Glutamatergic neuron (in vitro differentiated cells): ENCODE measurements around the gene FNIP2. TPM values are rescaled to one million over a fixed set of nuclear protein-coding genes. Genes with fewer than 3 reads are reported as not detected.

Experiments used
- DNase-seq: peaks from one replicate; pipeline ENCODE4 v3.0.0; 2022
- H3K27ac Mint-ChIP-seq: one replicate; pipeline ENCODE4 v1.8.0; 2020; ENCODE audit warnings: mild to moderate bottlenecking, mixed read lengths, inconsistent platforms; ENCODE audit not compliant: unreplicated experiment
- H3K27me3 Mint-ChIP-seq: one replicate; pipeline ENCODE4 v1.8.0; 2020; ENCODE audit warnings: mild to moderate bottlenecking, moderate library complexity, mixed read lengths, inconsistent platforms; ENCODE audit not compliant: unreplicated experiment
- H3K36me3 Mint-ChIP-seq: one replicate; pipeline ENCODE4 v1.8.0; 2020; ENCODE audit warnings: mild to moderate bottlenecking, mixed read lengths, inconsistent platforms; ENCODE audit not compliant: unreplicated experiment
- H3K4me1 Mint-ChIP-seq: one replicate; pipeline ENCODE4 v1.8.0; 2020; ENCODE audit warnings: mild to moderate bottlenecking, low read depth, mixed read lengths, inconsistent platforms; ENCODE audit not compliant: unreplicated experiment
- H3K4me3 Mint-ChIP-seq: one replicate; pipeline ENCODE4 v1.8.0; 2020; ENCODE audit warnings: mild to moderate bottlenecking, mixed read lengths, inconsistent platforms; ENCODE audit not compliant: unreplicated experiment
- H3K9me3 Mint-ChIP-seq: one replicate; pipeline ENCODE4 v1.8.0; 2020; ENCODE audit warnings: mild to moderate bottlenecking, moderate library complexity, mixed read lengths, inconsistent platforms; ENCODE audit not compliant: unreplicated experiment
- total RNA-seq: library from RNA; stranded (reverse); fragmentation: NEBNext Ultra II Directional; extraction: Animal tissue kit (Norgen Biotek cat#: 25700); gene quantifications from one replicate; pipeline ENCODE4 v1.2.1, GENCODE V29; 2021; ENCODE audit not compliant: unreplicated experiment
- TF ChIP-seq, protein P1 (sequence below): fragments of 200-600 bp; sonication (generic); IDR thresholded peaks from one replicate; pipeline ENCODE4 v1.5.0; 2021; ENCODE audit not compliant: partially characterized antibody, unreplicated experiment

The FNIP2 gene
- total RNA-seq, 1 donor from 2014 or later = 53.2 TPM

DNA sequence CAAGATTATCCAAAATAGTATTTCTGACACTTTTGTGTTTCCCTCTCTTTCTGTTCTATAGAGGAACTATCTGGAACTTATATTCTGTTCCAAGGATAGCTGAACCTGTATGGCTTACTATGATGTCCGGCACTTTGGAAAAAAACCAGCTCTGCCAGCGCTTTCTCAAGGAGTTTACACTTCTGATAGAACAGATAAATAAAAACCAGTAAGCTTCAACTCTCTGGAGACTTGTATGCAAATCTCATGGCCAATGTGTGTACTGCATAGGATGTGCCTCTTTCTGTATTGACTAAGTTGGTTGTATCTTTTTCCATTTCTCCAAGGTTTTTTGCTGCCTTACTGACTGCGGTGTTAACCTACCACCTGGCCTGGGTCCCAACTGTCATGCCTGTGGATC is 92.5 kb downstream of the FNIP2 start:
- Mint-ChIP-seq H3K9me3 (no peaks in the 10 kb centered on the region), H3K27me3 (peaks cover 3% of the 10 kb centered on the region), H3K4me3 (no peak overlapping the region), H3K4me1 (peaks cover 6% of the 10 kb centered on the region), H3K27ac (no peak overlapping the region), H3K36me3 (peaks cover 4% of the 10 kb centered on the region)
- DNase-seq = no peak
- TF ChIP-seq, protein P1, sequence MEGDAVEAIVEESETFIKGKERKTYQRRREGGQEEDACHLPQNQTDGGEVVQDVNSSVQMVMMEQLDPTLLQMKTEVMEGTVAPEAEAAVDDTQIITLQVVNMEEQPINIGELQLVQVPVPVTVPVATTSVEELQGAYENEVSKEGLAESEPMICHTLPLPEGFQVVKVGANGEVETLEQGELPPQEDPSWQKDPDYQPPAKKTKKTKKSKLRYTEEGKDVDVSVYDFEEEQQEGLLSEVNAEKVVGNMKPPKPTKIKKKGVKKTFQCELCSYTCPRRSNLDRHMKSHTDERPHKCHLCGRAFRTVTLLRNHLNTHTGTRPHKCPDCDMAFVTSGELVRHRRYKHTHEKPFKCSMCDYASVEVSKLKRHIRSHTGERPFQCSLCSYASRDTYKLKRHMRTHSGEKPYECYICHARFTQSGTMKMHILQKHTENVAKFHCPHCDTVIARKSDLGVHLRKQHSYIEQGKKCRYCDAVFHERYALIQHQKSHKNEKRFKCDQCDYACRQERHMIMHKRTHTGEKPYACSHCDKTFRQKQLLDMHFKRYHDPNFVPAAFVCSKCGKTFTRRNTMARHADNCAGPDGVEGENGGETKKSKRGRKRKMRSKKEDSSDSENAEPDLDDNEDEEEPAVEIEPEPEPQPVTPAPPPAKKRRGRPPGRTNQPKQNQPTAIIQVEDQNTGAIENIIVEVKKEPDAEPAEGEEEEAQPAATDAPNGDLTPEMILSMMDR = no peak

DNA sequence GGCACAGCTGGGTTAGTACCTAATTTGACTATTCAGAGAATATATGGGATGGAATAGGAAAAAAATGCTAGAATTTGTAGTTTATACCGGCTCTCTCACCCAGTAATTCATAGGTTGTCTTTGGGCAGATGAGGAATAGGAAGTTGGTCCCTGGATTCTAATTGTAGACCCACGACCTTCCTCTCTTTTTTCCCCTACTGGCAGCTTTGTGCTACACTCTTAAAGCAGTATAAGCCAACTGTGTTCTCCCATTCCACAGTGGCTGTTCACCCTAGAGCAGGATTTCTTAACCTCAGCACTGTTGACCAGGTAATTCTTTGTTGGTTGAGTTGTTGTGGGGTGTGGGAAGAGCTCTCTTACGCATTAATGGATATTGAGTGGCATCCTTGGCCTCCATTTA is 92.9 kb downstream of the FNIP2 start:
- H3K27ac Mint-ChIP-seq = no peak overlapping the region
- DNase-seq = no peak
- H3K27me3 Mint-ChIP-seq = peaks cover 3% of the 10 kb centered on the region
- TF ChIP-seq, protein P1 = no peak
- H3K4me1 Mint-ChIP-seq = peaks cover 6% of the 10 kb centered on the region
- no peaks in the 10 kb centered on the region for H3K9me3 Mint-ChIP-seq
- no peak overlapping the region for H3K4me3 Mint-ChIP-seq
- H3K36me3 Mint-ChIP-seq = peaks cover 4% of the 10 kb centered on the region

DNA sequence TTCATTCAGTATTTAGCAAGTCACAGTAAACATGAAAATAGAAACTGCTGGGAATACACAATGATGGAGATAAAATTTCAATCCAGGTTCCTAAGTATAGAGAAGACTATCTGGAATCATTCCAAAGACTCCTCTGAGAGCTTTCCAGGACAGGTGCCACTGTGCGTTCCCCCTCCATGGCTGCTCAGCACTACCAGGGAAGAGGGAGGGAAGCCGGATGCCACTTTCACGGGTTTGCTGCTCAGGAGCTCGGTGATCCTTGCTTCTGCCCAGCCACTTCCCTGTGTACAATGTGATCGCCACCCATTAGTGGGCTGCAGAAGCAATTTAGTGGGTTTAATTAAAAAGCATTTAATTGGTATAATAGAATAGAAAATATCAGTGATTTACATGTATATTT is 94.5 kb downstream of the FNIP2 start:
- no peak overlapping the region for H3K27ac Mint-ChIP-seq
- H3K27me3 Mint-ChIP-seq = peaks cover 7% of the 10 kb centered on the region
- TF ChIP-seq, protein P1 = no peak
- peaks cover 9% of the 10 kb centered on the region for H3K4me1 Mint-ChIP-seq
- H3K36me3 Mint-ChIP-seq = peaks cover 4% of the 10 kb centered on the region
- DNase-seq = no peak
- H3K9me3 Mint-ChIP-seq = no peaks in the 10 kb centered on the region
- no peak overlapping the region for H3K4me3 Mint-ChIP-seq

DNA sequence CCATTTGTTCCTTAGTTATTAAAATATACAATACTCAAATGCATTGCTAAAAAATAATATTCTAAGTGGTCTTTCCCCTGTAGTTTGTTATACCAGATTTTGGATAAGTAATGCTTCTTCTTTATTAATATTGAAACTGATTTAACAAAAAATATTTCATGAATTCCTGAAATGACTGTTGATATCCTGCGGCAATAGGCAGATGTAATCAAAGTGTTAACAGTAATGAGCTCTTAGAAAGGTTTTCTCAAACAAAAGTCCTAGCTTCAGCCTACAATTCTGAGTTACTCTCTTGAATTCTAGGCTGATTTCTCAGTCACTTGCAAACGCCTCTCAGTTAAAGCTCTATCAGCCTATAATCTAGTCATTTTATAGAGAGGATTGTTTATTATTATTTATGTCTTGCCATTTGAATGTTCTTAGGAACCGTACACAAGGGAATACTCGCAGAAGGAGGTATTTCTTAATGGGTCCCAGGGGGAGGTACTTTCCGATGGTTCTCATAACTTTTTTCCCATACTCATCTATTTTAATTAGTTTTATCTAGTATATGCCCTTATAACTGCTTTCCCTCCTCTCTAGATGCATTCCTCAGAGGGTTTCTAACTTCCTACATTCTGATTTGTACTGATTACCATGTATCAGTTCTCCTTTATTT is 96.8 kb downstream of the FNIP2 start:
- H3K4me1 Mint-ChIP-seq = peaks cover 30% of the 10 kb centered on the region
- no peak overlapping the region for H3K27ac Mint-ChIP-seq
- H3K36me3 Mint-ChIP-seq = peaks cover 4% of the 10 kb centered on the region
- H3K4me3 Mint-ChIP-seq = no peak overlapping the region
- peaks cover 10% of the 10 kb centered on the region for H3K27me3 Mint-ChIP-seq
- TF ChIP-seq, protein P1 = no peak
- H3K9me3 Mint-ChIP-seq = peaks cover 6% of the 10 kb centered on the region
- no peak for DNase-seq

DNA sequence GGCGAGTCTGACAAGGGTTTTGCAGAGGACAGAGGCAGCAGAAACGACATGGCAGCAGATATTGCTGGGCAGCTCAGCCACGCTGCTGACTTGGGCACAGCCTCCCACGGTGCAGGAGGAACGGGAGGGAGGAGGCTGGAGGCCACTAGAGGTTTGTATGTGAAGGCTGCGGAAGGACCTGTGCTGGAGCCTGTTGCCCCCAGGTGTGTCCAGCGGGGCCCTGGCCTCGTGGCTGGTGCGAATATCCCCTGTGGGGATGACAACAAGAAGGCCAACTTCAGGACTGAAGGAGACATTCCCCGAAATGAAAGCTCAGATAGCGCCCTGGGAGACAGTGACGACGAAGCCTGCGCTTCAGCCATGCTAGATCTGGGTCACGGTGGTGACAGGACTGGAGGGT is 100.2 kb downstream of the FNIP2 start:
- Mint-ChIP-seq H3K9me3 (peaks cover 13% of the 10 kb centered on the region), H3K4me3 (peak overlapping the region; percentile 34), H3K4me1 (peaks cover 57% of the 10 kb centered on the region), H3K27ac (peak overlapping the region; percentile 85), H3K27me3 (peaks cover 20% of the 10 kb centered on the region), H3K36me3 (no peaks in the 10 kb centered on the region)
- no peak for DNase-seq
- TF ChIP-seq, protein P1 = no peak
